HG03045 (cell line): Measurements from ENCODE around the gene ZNF333.
"Not testable (repeated sequence)": the region's sequence is repeated elsewhere in the genome, so short reads cannot be mapped to it uniquely, and the experiment has no call there.

Experiments used
- ATAC-seq: cut with Tn5 transposase; IDR thresholded peaks from one replicate; pipeline ENCODE4 v1.9.1; 2021; ENCODE audit warnings: mild to moderate bottlenecking, moderate library complexity; ENCODE audit not compliant: unreplicated experiment

Gene ZNF333

GRCh38 chr19:14695471-14695870, 5.6 kb downstream of the ZNF333 start:
- ATAC-seq: no peak

GRCh38 chr19:14699641-14700040, 9.8 kb downstream of the ZNF333 start:
- no peak for ATAC-seq

GRCh38 chr19:14700711-14701375, 11.0 kb downstream of the ZNF333 start:
- ATAC-seq: no peak

- no peak for ATAC-seq
Measured at GRCh38 chr19:14703833-14704232, 14.0 kb downstream of the ZNF333 start.

GRCh38 chr19:14704450-14704849, 14.6 kb downstream of the ZNF333 start:
- no peak for ATAC-seq

GRCh38 chr19:14715841-14716240, 26.0 kb downstream of the ZNF333 start:
- no peak for ATAC-seq

- no peak for ATAC-seq
Measured at GRCh38 chr19:14718522-14719116, 28.8 kb downstream of the ZNF333 start.

DNA sequence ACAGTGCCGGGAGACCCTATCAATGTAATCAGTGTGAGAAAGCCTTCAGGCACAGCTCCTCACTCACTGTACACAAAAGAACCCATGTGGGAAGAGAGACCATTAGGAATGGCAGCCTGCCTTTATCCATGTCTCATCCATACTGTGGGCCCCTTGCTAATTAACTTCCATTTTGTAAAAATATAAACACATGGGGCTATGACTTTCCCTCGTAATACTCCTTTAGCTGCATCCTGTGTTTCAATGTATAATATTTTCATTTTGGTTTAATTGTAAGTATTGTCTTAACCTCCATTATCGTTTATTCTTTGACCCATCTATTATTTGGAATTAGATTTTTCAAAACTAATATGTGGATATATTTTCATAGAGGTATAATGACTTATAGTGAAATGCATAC, 29.3 kb downstream of the ZNF333 start:
- no peak for ATAC-seq

GRCh38 chr19:14722127-14722526, 32.3 kb downstream of the ZNF333 start:
- ATAC-seq: no peak

DNA sequence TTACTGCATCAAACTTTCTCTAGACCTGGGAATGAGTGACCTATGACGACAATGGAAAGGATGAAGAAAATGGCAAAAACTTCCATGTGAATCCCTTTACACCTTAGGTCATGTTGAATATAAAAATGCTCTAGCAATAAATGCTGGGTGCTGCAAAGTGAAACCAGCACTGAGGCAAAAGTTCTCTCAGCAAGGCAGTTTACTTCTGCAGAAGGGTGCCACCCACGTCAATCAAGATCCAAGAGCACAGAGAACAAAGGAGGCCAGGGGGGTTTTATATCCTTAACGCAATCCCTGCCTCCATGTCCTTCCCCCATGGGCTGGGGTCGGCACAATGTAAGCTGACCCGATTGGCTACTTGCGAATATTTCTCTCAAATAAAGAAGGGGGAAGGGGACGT, 38.7 kb downstream of the ZNF333 start:
- ATAC-seq: no peak

DNA sequence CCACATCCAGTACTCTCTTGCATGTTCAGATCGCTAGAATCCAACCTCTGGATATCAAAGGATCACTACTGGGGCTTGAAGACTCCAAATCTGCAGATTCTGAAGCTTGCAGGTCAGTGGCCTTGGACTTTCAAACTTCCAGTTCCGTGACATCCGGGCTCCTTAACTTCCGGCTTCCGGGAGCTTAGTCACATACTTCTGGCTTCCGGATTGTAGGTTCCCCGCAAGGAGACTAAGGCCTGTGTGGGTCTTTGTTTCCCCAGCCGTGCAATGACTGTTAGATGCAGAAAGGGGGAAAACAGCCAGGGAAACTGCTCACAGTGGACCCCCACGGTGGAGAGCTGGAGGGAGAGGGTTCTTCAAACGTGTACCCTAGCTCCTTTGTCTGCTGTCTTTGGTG, 41.4 kb downstream of the ZNF333 start:
- ATAC-seq: no peak

GRCh38 chr19:14732510-14732909, 42.7 kb downstream of the ZNF333 start:
- no peak for ATAC-seq

GRCh38 chr19:14733574-14733973, 43.7 kb downstream of the ZNF333 start:
- ATAC-seq: no peak

GRCh38 chr19:14735915-14736314, 46.1 kb downstream of the ZNF333 start:
- ATAC-seq: no peak

DNA sequence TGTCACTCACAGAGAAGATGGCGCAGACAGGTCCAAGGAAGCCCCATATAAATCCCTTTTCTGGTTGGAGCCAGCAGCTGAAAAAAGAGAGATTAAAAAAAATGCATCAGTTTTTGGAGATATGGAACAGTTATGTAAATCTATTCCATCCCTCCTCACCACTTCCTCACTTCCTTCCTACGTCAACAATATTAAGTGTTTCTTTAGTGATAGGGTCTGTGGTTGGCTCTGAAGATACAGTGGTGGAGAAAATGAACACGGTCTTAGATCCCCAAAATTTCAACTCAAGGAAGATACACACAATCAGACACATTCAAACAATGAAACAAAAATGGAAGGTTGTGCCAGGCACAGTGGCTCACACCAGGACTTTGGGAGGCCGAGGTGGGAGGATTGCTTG, 57.0 kb downstream of the ZNF333 start:
- ATAC-seq: no peak

DNA sequence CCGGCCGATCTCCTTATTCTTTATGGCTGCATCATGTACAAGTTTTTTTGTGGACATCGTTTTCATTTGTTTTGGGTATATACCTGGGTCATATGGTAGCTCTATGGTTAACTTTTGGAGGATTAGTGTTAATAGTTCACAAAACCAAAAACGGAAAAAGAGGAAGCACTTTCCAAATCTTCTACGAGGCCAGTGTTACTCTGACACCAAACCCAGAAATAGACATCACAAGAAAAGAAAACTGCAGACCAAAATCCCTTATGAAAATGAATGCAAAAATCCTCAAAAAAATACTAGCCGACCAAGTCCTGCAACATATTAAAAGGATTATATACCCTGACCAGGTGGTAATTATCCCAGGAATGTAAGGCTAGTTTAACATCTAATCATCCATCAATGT, 58.8 kb downstream of the ZNF333 start:
- ATAC-seq: no peak

DNA sequence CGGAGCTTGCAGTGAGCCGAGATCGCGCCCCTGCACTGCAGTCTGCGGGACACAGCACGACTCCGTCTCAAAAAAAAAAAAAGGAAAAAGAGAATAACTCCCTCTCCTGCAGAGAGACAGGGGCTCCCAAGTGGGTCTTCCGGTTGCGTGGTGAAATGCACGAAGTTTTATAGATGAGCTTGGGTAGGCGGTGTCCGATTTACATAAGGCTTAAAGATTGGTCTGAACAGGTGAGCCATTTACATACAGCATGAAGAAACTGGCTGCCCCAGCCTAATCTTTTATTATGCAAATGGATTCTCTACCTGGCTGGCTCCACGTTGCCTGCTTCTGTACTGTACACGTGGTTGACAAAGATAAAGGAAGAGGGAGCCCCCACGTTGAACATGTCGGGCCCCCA, 69.0 kb downstream of the ZNF333 start:
- no peak for ATAC-seq

- no peak for ATAC-seq
Measured at GRCh38 chr19:14761607-14762006, 71.8 kb downstream of the ZNF333 start.

DNA sequence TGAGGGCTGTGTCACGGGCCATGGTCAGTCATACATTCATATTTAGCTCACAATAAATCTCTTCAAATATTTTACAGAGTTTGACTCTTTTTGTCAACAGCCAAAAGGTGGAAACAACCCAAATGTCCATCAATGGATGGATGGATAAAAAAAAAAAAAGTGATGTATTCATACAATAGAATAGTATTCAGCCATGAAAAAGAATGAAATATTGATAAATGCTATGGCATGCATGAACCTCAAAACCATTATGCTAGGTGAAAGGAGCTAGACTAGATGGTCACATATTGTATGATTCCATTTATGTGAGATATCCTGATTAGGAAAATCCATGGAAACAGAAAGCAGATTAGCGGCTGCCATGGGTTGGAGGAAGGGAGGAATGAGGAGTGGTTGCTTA, 72.3 kb downstream of the ZNF333 start:
- ATAC-seq: no peak

DNA sequence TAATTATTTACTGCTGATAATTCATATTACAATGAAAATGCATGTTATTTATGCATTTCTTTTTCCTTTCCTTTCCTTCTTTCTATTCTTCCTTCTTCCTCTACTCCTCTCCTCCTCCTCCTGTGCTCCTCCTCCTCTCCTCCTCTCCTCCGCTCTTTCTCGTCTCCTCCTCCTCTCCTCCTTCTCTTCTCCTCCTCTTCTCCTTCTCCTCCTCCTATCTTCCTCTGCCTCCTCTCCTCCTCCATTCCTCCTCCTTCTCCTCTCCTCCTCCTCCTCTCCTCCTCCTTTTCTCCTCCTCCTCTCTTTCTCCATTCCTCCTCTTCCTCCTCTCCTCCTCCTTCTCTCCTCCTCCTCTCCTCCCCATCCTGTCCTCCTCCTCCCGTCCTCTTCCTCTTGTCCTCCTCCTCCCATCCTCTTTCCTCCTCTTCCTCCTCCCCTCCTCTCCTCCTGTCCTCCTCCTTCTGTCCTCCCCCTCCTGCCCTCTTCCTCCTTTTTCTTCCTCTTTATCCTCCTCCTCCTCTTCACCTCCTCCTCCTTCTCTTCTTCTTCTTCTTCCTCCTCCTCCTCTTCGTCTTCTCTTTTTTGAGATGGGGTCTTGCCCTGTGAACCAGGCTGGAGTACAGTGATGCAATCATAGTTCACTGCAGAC, 73.8 kb downstream of the ZNF333 start:
- no peak for ATAC-seq

- ATAC-seq: no peak
Measured at GRCh38 chr19:14764401-14764800, 74.6 kb downstream of the ZNF333 start.

DNA sequence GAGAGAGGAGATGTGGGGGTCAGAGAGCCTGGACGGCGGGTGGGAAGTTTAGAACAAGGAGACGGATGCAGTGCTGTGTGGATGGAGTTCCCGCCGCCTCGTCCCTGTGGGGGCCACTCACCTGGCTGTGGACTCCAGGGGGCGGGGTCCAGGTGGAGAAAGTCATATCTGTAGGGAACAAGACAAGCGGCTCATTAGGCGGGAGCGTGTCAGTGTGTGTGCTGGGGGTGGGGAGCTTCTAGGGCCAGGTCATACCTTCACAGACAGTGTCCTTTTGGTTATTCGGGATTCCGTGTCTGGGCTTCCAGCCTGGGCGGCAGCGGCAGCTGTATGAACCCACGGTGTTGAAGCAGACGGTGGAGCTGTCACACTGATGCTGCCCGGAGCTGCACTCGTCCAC, 75.6 kb downstream of the ZNF333 start:
- not testable (repeated sequence) for ATAC-seq
